Breast epithelium (tissue), 4 donors: ENCODE data around the gene TBC1D32. TPM values are rescaled to one million over a fixed set of nuclear protein-coding genes. Genes with fewer than 3 reads are reported as not detected.
"Not testable (repeated sequence)": the region's sequence is repeated elsewhere in the genome, so short reads cannot be mapped to it uniquely, and the experiment has no call there.

Experiments
- DNase-seq, 2 donors: peaks; one replicate each; pipeline ENCODE4 v3.0.0-alpha.2; 2019; ENCODE audit warnings: low spot score in 2 of 2
- H3K27ac ChIP-seq, 2 donors: fragments of 200-600 bp; sonication (generic) in 1 of 2; one replicate each; pipeline ENCODE4 v1.5.1; 2016 to 2019; ENCODE audit warnings: mild to moderate bottlenecking in 1 of 2
- H3K27me3 ChIP-seq, 2 donors: fragments of 200-600 bp; sonication (generic) in 1 of 2; one replicate each; pipeline versions ENCODE4 v1.5.1 to v1.6.0; 2017 to 2019; ENCODE audit warnings: control low read depth in 1 of 2, mild to moderate bottlenecking in 1 of 2
- H3K36me3 ChIP-seq: fragments of 200-600 bp; one replicate; pipeline ENCODE4 v1.5.1; 2019
- H3K4me1 ChIP-seq, 2 donors: fragments of 200-600 bp; sonication (generic); one replicate each; pipeline ENCODE4 v1.5.1; 2016 to 2019; ENCODE audit warnings: control low read depth in 1 of 2
- H3K4me3 ChIP-seq, 3 donors: fragments of 200-600 bp; sonication (generic); 1 replicate in 2 of 3; 2 replicates in 1 of 3; pipeline ENCODE4 v1.5.1; 2016 to 2019; ENCODE audit warnings: mild to moderate bottlenecking in 3 of 3, moderate library complexity in 2 of 3
- H3K9me3 ChIP-seq, 2 donors: fragments of 200-600 bp; sonication (generic) in 1 of 2; one replicate each; pipeline ENCODE4 v1.5.1; 2016 to 2019; ENCODE audit warnings: control low read depth in 1 of 2
- POLR2A ChIP-seq: fragments of 450-650 bp; IDR thresholded peaks from one replicate; pipeline ENCODE4 v1.6.1; 2016; ENCODE audit warnings: antibody characterized with exemption, mild to moderate bottlenecking, moderate library complexity
- POLR2AphosphoS5 ChIP-seq, 3 donors: sonication (generic); formaldehyde crosslinking; IDR thresholded peaks; one replicate each; pipeline ENCODE4 v1.6.1; 2017; ENCODE audit warnings: antibody characterized with exemption in 3 of 3
- intact Hi-C: fragments of 100-400 bp; cut with DNase I; formaldehyde crosslinking; loops from one replicate; pipeline ENCODE4 v1.15.1; 2023; ENCODE audit warnings: low total_unique reads
- total RNA-seq, 3 donors: library from RNA; depleted of rRNA; stranded (reverse); fragments of >200 nt; gene quantifications; one replicate each; pipeline ENCODE4 v1.1.0, GENCODE V29; 2016
- TF ChIP-seq, protein P1 (sequence below), 3 donors: fragments of 450-650 bp; IDR thresholded peaks; one replicate each; pipeline ENCODE4 v1.5.1; 2016 to 2017; ENCODE audit warnings: antibody characterized with exemption in 3 of 3, mild to moderate bottlenecking in 3 of 3, moderate library complexity in 3 of 3

The TBC1D32 gene
- total RNA-seq, 3 donors from 2014 or later, result 5.8 to 26.3 (median 18.7) TPM

DNA sequence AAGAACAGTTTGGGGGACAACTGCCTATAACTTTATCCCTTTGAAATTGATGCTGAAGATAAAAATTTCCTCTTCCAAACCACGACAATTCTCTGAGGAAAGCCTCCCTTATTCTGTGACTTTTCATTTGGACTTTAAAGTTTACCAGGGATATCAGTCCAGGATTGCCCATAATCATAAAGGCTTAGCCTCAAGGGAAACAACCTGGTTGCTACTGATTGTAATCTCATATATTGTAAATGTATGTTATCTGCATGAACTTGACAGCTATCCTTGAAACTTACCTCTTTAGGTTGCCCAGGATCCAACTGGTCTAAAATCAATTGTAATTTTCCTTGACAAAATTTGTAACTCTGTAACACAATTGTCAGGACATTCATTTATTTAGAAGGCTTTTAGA is 23.8 kb downstream of the TBC1D32 start:
- H3K4me1 ChIP-seq, result no peaks in the 10 kb centered on the region
- H3K9me3 ChIP-seq, result no peaks in the 10 kb centered on the region
- no peak for TF ChIP-seq POLR2AphosphoS5 (IDR thresholded peaks at IDR 0.05)
- TF ChIP-seq POLR2A, result no peak
- TF ChIP-seq, protein P1, sequence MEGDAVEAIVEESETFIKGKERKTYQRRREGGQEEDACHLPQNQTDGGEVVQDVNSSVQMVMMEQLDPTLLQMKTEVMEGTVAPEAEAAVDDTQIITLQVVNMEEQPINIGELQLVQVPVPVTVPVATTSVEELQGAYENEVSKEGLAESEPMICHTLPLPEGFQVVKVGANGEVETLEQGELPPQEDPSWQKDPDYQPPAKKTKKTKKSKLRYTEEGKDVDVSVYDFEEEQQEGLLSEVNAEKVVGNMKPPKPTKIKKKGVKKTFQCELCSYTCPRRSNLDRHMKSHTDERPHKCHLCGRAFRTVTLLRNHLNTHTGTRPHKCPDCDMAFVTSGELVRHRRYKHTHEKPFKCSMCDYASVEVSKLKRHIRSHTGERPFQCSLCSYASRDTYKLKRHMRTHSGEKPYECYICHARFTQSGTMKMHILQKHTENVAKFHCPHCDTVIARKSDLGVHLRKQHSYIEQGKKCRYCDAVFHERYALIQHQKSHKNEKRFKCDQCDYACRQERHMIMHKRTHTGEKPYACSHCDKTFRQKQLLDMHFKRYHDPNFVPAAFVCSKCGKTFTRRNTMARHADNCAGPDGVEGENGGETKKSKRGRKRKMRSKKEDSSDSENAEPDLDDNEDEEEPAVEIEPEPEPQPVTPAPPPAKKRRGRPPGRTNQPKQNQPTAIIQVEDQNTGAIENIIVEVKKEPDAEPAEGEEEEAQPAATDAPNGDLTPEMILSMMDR (IDR thresholded peaks at IDR 0.05), result no peak
- H3K27ac ChIP-seq, result no peak overlapping the region
- no peak for DNase-seq
- intact Hi-C loops, result no loop called here
- H3K36me3 ChIP-seq, result no peaks in the 10 kb centered on the region
- H3K4me3 ChIP-seq, result no peak overlapping the region
- H3K27me3 ChIP-seq, result no peaks in the 10 kb centered on the region

DNA sequence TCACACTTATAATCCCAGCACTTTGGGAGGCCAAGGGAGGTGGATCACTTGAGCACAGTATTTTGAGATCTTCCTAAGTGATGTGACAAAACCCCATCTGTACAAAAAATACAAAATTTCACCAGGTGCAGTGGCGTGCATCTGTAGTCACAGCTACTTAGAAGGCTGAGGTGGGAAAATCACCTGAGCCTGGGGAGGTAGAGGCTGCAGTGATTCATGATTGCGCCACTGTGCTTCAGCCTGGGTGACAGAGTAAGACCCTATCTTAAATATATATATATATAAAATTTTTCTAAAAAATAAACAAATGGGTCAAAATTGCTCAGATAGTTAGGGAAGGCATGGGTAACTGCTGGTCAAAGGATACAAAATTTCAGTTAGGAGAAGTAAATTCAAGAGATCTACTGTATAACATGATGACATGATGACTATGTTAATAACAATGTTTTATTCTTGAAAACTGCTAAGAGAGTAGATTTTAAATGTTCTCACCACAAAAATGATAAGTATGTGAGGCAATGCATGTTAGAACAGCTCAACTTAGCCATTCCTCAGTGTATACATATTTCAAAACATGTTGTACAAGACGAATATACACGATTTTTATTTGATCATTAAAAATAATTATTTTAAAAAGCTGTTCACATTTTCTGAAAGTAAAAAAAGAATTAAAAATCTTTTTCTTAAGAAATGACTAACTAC is 24.4 kb downstream of the TBC1D32 start:
- no peaks in the 10 kb centered on the region for H3K27me3 ChIP-seq
- TF ChIP-seq, protein P1 (IDR thresholded peaks at IDR 0.05), result no peak
- TF ChIP-seq POLR2AphosphoS5 (IDR thresholded peaks at IDR 0.05) (no peak), POLR2A (no peak)
- no peaks in the 10 kb centered on the region for H3K4me1 ChIP-seq
- no peak overlapping the region for H3K27ac ChIP-seq
- DNase-seq, result no peak
- H3K4me3 ChIP-seq, result no peak overlapping the region
- H3K9me3 ChIP-seq, result no peaks in the 10 kb centered on the region
- intact Hi-C loops, result no loop called here
- H3K36me3 ChIP-seq, result no peaks in the 10 kb centered on the region

DNA sequence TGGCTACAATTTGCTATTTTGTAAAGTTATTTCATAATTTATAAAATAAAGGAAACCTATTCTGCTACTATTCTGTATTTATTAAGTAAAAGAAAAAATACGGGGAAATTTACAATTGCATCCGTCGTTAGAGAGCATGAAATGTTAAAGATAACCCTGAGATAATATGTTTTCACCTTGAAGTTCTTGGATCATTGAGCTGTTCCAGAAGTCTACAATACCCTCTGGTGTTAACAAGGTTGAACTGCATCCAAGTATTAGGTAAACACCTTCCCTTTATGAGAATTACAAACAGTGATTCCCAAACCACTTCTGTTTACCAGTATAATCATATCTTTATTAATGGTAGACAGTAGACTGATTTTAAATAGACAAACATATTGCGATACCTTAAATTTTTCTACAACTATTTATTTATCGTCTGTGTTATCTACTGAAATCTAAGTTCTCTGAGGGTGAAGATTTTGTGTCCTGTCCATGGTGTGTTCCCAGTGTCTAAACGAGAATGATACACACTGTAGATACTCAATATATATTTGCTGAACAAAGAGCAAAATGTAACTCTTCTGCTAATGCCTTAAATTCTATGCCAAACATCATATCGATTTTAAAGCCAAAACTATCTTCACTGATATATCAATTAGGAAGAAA is 28.2 kb downstream of the TBC1D32 start:
- DNase-seq, result no peak
- H3K27ac ChIP-seq, result no peak overlapping the region
- H3K36me3 ChIP-seq, result no peaks in the 10 kb centered on the region
- no peaks in the 10 kb centered on the region for H3K4me1 ChIP-seq
- H3K4me3 ChIP-seq, result no peak overlapping the region
- TF ChIP-seq POLR2AphosphoS5 (IDR thresholded peaks at IDR 0.05), result no peak
- TF ChIP-seq, protein P1 (IDR thresholded peaks at IDR 0.05), result peak in 2 of 3 donors; percentile 29 to 31
- no peak for TF ChIP-seq POLR2A
- H3K27me3 ChIP-seq, result no peaks in the 10 kb centered on the region
- no peaks in the 10 kb centered on the region for H3K9me3 ChIP-seq
- intact Hi-C loops, result no loop called here

DNA sequence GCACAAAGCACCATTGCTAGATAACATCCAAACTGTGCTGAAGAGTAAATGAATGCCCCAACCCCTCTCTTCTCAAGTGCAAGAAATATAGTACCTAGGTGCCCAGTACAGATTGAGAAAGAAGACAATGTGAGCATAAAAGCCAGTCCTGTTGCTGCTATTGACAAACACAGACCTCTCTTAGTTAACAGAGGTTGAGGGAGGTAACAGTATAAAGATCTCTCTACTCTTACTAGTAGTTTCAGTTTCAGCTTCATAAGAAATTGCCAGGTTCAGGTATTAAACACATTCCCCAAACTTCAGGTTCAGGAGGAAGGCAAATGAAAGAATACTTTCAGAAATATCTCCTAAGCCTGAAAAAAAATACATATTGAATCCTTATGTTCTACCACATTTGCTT is 31.4 kb downstream of the TBC1D32 start:
- H3K27ac ChIP-seq, result no peak overlapping the region
- no peak overlapping the region for H3K4me3 ChIP-seq
- no peaks in the 10 kb centered on the region for H3K4me1 ChIP-seq
- no peak for DNase-seq
- H3K27me3 ChIP-seq, result no peaks in the 10 kb centered on the region
- TF ChIP-seq, protein P1 (IDR thresholded peaks at IDR 0.05), result no peak
- no peak for TF ChIP-seq POLR2A
- TF ChIP-seq POLR2AphosphoS5 (IDR thresholded peaks at IDR 0.05), result no peak
- no peaks in the 10 kb centered on the region for H3K36me3 ChIP-seq
- no peaks in the 10 kb centered on the region for H3K9me3 ChIP-seq
- intact Hi-C loops, result no loop called here

DNA sequence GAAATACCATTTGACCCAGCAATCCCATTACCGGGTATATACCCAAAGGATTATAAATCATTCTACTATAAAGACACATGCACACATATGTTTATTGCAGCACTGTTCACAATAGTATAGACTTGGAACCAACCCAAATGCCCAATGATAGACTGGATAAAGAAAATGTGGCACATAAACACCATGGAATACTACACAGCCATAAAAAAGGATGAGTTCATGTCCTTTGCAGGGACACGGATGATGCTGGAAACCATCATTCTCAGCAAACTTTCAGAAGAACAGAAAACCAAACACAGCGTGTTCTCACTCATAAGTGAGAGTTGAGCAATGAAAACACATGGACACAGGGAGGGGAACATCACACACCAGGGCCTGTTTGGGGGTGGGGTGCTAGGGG is 33.1 kb downstream of the TBC1D32 start:
- intact Hi-C loops, H3K27ac ChIP-seq, H3K4me3 ChIP-seq, H3K9me3 ChIP-seq, H3K27me3 ChIP-seq, DNase-seq, H3K36me3 ChIP-seq, H3K4me1 ChIP-seq: not testable (repeated sequence)
